Right atrium auricular region (tissue), 2 donors: ENCODE data around the gene CREB5. TPM values are rescaled to one million over a fixed set of nuclear protein-coding genes. Genes with fewer than 3 reads are reported as not detected.

Source experiments
- DNase-seq: peaks from one replicate; pipeline ENCODE4 v3.0.0-alpha.2; 2019; ENCODE audit warnings: low spot score
- H3K27ac ChIP-seq, 2 donors: fragments of 200-600 bp; sonication (generic); 1 replicate in 1 of 2; 2 replicates in 1 of 2; pipeline ENCODE4 v1.5.1; 2016 to 2019
- H3K27me3 ChIP-seq, 2 donors: fragments of 200-600 bp; sonication (generic); one replicate each; pipeline versions ENCODE4 v1.5.1 to v1.6.0; 2017 to 2019
- H3K36me3 ChIP-seq: fragments of 200-600 bp; sonication (generic); one replicate; pipeline ENCODE4 v1.5.1; 2016
- H3K4me1 ChIP-seq, 2 donors: fragments of 200-600 bp; sonication (generic); one replicate each; pipeline versions ENCODE4 v1.5.1 to v1.6.0; 2017 to 2019
- H3K4me3 ChIP-seq, 2 donors: fragments of 200-600 bp; sonication (generic); 1 replicate in 1 of 2; 2 replicates in 1 of 2; pipeline ENCODE4 v1.5.1; 2017 to 2019; ENCODE audit warnings: mild to moderate bottlenecking in 1 of 2, moderate library complexity in 1 of 2
- H3K9me3 ChIP-seq, 2 donors: fragments of 200-600 bp; sonication (generic); one replicate each; pipeline ENCODE4 v1.5.1; 2019
- total RNA-seq, 2 donors: library from RNA; depleted of rRNA; stranded (reverse); fragments of >200 nt; gene quantifications; one replicate each; pipeline ENCODE4 v1.1.0, GENCODE V29; 2016
- TF ChIP-seq, protein P1 (sequence below), 2 donors: fragments of 200-600 bp; sonication (generic); IDR thresholded peaks; one replicate each; pipeline ENCODE4 v1.5.1; 2019; ENCODE audit warnings: antibody characterized with exemption in 2 of 2

CREB5 gene
- total RNA-seq, 2 donors from 2014 or later, result 10.5 to 20.8 TPM

DNA sequence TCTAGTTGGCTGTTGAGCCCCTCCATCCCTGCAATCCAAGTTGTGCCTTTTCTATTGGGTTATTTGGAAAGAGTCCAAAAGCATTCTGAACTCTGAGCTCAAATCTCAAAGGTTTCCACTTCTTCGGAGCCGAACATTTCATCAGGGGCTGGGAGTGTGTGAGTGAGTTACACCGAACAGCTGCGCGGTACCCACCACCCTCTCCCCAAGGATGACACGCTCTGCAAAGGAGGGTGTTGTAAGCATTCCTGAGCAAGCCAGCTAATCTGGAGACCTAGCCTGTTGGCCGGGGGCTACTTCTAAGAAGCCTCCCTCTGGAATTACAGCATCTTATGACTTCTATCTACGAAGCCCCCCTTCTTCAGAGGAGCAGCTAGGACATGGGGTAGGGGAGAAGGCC is 270.5 kb downstream of the CREB5 start:
- TF ChIP-seq, protein P1, sequence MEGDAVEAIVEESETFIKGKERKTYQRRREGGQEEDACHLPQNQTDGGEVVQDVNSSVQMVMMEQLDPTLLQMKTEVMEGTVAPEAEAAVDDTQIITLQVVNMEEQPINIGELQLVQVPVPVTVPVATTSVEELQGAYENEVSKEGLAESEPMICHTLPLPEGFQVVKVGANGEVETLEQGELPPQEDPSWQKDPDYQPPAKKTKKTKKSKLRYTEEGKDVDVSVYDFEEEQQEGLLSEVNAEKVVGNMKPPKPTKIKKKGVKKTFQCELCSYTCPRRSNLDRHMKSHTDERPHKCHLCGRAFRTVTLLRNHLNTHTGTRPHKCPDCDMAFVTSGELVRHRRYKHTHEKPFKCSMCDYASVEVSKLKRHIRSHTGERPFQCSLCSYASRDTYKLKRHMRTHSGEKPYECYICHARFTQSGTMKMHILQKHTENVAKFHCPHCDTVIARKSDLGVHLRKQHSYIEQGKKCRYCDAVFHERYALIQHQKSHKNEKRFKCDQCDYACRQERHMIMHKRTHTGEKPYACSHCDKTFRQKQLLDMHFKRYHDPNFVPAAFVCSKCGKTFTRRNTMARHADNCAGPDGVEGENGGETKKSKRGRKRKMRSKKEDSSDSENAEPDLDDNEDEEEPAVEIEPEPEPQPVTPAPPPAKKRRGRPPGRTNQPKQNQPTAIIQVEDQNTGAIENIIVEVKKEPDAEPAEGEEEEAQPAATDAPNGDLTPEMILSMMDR (IDR thresholded peaks at IDR 0.05), result no peak
- no peak overlapping the region for H3K4me3 ChIP-seq
- H3K36me3 ChIP-seq, result no peaks in the 10 kb centered on the region
- no peak for DNase-seq
- H3K9me3 ChIP-seq, result no peaks in the 10 kb centered on the region
- H3K27me3 ChIP-seq, result no peaks in the 10 kb centered on the region
- H3K27ac ChIP-seq, result no peak overlapping the region
- peaks cover 0 to 20% of the 10 kb centered on the region in 2 donors for H3K4me1 ChIP-seq

DNA sequence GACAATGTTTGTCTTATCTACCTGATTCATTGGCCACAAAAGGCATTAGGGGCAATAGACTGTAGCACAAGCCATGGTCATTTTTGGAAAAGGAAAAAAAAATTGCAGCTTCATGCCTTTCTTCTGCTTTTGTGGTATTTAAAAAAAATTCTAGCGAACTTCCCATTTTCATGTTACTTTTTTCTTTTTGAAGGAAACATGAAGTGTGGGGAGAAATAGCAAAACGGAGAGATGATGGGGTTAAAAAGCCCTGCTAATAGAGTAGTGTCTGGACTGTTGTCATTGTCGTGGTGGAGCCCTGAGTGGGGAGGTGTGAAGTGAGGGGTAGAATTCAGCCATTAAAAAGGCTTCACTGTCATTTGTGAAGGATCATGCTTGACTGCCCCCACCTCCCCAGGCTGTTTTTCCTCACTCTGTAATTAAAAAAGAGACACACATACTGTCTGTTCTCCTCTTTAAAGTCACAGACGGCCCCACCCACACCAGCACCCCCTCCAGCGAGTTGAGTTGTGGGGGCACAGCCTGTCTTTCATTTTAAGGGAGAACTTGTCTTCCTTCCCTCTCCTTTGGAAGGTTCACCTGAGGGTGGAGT is 272.4 kb downstream of the CREB5 start:
- DNase-seq, result no peak
- Histone ChIP-seq H3K4me1 (peaks cover 0 to 37% of the 10 kb centered on the region in 2 donors), H3K9me3 (no peaks in the 10 kb centered on the region), H3K4me3 (no peak overlapping the region), H3K36me3 (no peaks in the 10 kb centered on the region), H3K27ac (peak overlapping the region; percentile 81 to 92), H3K27me3 (no peaks in the 10 kb centered on the region)
- TF ChIP-seq, protein P1 (IDR thresholded peaks at IDR 0.05), result no peak

DNA sequence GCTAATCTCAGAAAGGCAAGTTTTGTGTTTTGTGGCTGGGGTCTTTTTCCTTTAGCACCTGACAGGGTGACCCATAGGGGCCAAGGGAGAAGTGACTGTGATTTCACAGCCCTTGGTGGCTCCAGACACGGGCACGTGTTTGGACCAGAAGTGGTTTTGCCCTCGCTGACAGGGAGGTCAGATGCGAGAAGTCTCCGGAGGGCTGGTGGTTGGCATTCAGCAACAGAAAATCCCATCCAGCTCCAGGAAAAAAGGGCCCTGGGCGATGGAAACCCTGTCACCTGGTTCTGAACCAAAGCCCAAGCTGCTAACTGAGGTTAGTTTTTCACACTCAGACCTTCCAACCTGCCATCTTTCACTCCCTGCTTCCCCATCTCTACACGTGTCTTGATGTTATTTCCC is 272.9 kb downstream of the CREB5 start:
- peak overlapping the region in 1 of 2 donors; percentile 53 for H3K4me3 ChIP-seq
- no peak for DNase-seq
- H3K27me3 ChIP-seq, result no peaks in the 10 kb centered on the region
- peaks cover 0 to 37% of the 10 kb centered on the region in 2 donors for H3K4me1 ChIP-seq
- peak overlapping the region; percentile 81 to 92 for H3K27ac ChIP-seq
- no peaks in the 10 kb centered on the region for H3K9me3 ChIP-seq
- H3K36me3 ChIP-seq, result no peaks in the 10 kb centered on the region
- TF ChIP-seq, protein P1 (IDR thresholded peaks at IDR 0.05), result no peak

DNA sequence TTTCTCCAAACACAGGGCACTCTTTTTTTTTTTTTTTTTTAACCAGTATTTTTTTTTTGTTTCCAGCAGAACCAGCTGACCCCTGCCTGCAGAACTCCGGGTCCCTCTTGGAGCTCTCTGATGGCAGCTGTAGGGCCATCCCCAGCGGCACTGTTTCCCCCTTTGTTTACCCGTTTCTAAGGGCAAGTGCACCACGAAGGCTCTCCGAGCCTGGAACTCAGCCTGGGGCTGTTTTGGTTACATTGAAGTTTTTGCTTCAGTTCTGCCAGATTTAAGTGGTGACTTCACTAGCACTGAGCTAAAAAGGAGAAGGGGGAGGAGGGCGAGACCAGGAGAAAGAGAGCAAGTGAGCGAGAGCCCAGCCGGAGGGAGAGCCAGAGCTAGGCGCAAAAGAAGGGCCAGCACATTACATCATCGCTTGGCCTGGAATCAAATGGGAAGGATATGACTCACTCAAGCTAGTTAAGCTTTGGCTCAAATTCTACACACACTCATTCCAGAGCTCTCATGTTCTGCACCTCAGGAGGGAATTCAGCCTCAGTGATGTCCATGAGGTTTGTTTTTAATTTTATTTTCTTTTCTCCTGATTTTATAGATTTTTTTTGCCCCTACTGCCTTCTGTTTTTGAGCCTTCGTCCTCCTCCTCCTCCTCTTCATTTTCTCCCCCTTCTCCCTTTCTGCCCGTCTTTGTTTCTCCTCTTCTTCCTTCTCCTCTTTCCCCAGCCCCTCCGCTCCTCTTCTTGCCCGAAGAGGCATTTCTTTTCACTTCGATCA is 273.5 kb downstream of the CREB5 start:
- peak; percentile 97 for DNase-seq
- TF ChIP-seq, protein P1 (IDR thresholded peaks at IDR 0.05), result no peak
- no peaks in the 10 kb centered on the region for H3K27me3 ChIP-seq
- peak overlapping the region; percentile 46 to 53 for H3K4me3 ChIP-seq
- H3K36me3 ChIP-seq, result no peaks in the 10 kb centered on the region
- H3K27ac ChIP-seq, result peak overlapping the region; percentile 81 to 92
- peaks cover 0 to 37% of the 10 kb centered on the region in 2 donors for H3K4me1 ChIP-seq
- no peaks in the 10 kb centered on the region for H3K9me3 ChIP-seq

DNA sequence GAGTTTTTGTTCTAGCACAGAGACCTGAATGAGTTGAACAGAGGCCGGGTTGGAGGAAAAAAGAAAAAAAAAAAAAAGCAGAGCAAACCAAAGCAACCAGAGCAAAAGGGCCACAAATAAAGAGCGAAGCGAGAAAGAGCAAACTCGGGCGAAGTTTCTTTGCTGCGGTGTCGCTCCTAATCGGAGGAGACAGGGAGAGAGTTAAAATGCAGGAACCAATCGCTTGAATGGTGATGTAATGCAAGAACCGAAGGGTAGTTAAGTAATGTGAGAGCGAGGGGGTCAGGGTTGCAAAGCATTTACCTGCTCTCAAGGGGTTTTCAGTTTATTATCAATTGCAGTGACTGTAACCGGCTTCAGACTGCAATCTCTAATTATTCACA is 274.1 kb downstream of the CREB5 start:
- Histone ChIP-seq H3K27ac (peak overlapping the region; percentile 81 to 92), H3K9me3 (no peaks in the 10 kb centered on the region), H3K36me3 (no peaks in the 10 kb centered on the region), H3K4me1 (peaks cover 0 to 37% of the 10 kb centered on the region in 2 donors), H3K27me3 (no peaks in the 10 kb centered on the region), H3K4me3 (peak overlapping the region; percentile 46 to 53)
- TF ChIP-seq, protein P1 (IDR thresholded peaks at IDR 0.05), result no peak
- no peak for DNase-seq
